DOHH2 (cell line): ENCODE measurements around the gene IRS1.

ENCODE experiments used
- H3F3A ChIP-seq: fragments of 200-600 bp; sonication (generic), shearing (Covaris generic); 2 replicates; pipeline ENCODE4 v1.6.0; 2016; ENCODE audit warnings: antibody characterized with exemption, mild to moderate bottlenecking; ENCODE audit not compliant: control insufficient read depth, insufficient read depth
- H3K27ac ChIP-seq: fragments of 200-600 bp; sonication (generic); 2 replicates; pipeline ENCODE4 v1.5.1; 2014; ENCODE audit warnings: low read depth, mild to moderate bottlenecking, low read length, moderate library complexity
- H3K27me3 ChIP-seq: fragments of 200-600 bp; sonication (generic); 2 replicates; pipeline ENCODE4 v1.6.1; 2014; ENCODE audit warnings: mild to moderate bottlenecking, low read length, mixed read lengths; ENCODE audit not compliant: control insufficient read depth
- H3K36me3 ChIP-seq: fragments of 200-600 bp; sonication (generic); 2 replicates; pipeline ENCODE4 v1.6.1; 2014; ENCODE audit warnings: mild to moderate bottlenecking, low read length, moderate library complexity, mixed read lengths; ENCODE audit not compliant: control insufficient read depth
- H3K4me1 ChIP-seq: fragments of 200-600 bp; sonication (generic); 2 replicates; pipeline ENCODE4 v1.6.1; 2014; ENCODE audit warnings: mild to moderate bottlenecking, low read length, mixed read lengths; ENCODE audit not compliant: control insufficient read depth
- H3K4me2 ChIP-seq: fragments of 200-600 bp; sonication (generic); 2 replicates; pipeline ENCODE4 v1.6.0; 2014; ENCODE audit warnings: mild to moderate bottlenecking, low read length, moderate library complexity
- H3K4me3 ChIP-seq: fragments of 200-600 bp; sonication (generic); 2 replicates; pipeline ENCODE4 v1.5.1; 2014; ENCODE audit warnings: mild to moderate bottlenecking, low read length, mixed read lengths
- H3K79me2 ChIP-seq: fragments of 200-600 bp; sonication (generic); 2 replicates; pipeline ENCODE4 v1.6.1; 2014; ENCODE audit warnings: mild to moderate bottlenecking, low read length, mixed read lengths; ENCODE audit not compliant: control insufficient read depth
- H3K9me2 ChIP-seq: fragments of 200-600 bp; sonication (generic); replicated peaks from 2 replicates; pipeline ENCODE4 v1.6.1; 2014; ENCODE audit warnings: mild to moderate bottlenecking, low read length, mixed read lengths; ENCODE audit not compliant: control insufficient read depth
- H3K9me3 ChIP-seq: fragments of 200-600 bp; sonication (generic); 2 replicates; pipeline ENCODE4 v1.6.1; 2014; ENCODE audit warnings: antibody characterized with exemption, low read length, mixed read lengths; ENCODE audit not compliant: control insufficient read depth, insufficient read depth
- H4K20me1 ChIP-seq: fragments of 200-600 bp; sonication (generic); 2 replicates; pipeline ENCODE4 v1.6.0; 2014; ENCODE audit warnings: low read depth, mild to moderate bottlenecking, antibody characterized with exemption, low read length, moderate library complexity; ENCODE audit not compliant: control insufficient read depth, insufficient read depth
- EZH2phosphoT487 ChIP-seq: fragments of 200-600 bp; sonication (generic); IDR thresholded peaks from 2 replicates; pipeline ENCODE4 v1.6.1; 2017; ENCODE audit warnings: borderline replicate concordance, mild to moderate bottlenecking, antibody characterized with exemption, low read length, moderate library complexity, mixed read lengths
- TF ChIP-seq, protein P1 (sequence below): fragments of 200-600 bp; sonication (generic); IDR thresholded peaks from one replicate; pipeline ENCODE4 v1.5.1; 2014; ENCODE audit warnings: antibody characterized with exemption, mild to moderate bottlenecking, low read depth, low read length; ENCODE audit not compliant: poor library complexity, severe bottlenecking

The IRS1 gene

GRCh38 chr2:226736382-226736781, 63.2 kb downstream of the IRS1 start:
- Histone ChIP-seq H3F3A (no peaks in the 10 kb centered on the region), H3K4me3 (no peak overlapping the region), H3K27ac (no peak overlapping the region), H4K20me1 (no peaks in the 10 kb centered on the region), H3K36me3 (no peaks in the 10 kb centered on the region; the same call in 1 of the 2 replicates), H3K9me3 (no peaks in the 10 kb centered on the region), H3K4me2 (no peak overlapping the region), H3K27me3 (no peaks in the 10 kb centered on the region), H3K9me2 (no peaks in the 10 kb centered on the region), H3K4me1 (no peaks in the 10 kb centered on the region), H3K79me2 (no peaks in the 10 kb centered on the region)
- no peak for TF ChIP-seq EZH2phosphoT487
- TF ChIP-seq, protein P1, sequence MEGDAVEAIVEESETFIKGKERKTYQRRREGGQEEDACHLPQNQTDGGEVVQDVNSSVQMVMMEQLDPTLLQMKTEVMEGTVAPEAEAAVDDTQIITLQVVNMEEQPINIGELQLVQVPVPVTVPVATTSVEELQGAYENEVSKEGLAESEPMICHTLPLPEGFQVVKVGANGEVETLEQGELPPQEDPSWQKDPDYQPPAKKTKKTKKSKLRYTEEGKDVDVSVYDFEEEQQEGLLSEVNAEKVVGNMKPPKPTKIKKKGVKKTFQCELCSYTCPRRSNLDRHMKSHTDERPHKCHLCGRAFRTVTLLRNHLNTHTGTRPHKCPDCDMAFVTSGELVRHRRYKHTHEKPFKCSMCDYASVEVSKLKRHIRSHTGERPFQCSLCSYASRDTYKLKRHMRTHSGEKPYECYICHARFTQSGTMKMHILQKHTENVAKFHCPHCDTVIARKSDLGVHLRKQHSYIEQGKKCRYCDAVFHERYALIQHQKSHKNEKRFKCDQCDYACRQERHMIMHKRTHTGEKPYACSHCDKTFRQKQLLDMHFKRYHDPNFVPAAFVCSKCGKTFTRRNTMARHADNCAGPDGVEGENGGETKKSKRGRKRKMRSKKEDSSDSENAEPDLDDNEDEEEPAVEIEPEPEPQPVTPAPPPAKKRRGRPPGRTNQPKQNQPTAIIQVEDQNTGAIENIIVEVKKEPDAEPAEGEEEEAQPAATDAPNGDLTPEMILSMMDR: no peak

- Histone ChIP-seq H3K4me2 (no peak overlapping the region), H3K27me3 (no peaks in the 10 kb centered on the region), H3K4me3 (no peak overlapping the region), H3K9me2 (no peaks in the 10 kb centered on the region), H3K9me3 (no peaks in the 10 kb centered on the region), H3F3A (no peaks in the 10 kb centered on the region), H4K20me1 (no peaks in the 10 kb centered on the region), H3K4me1 (no peaks in the 10 kb centered on the region), H3K79me2 (no peaks in the 10 kb centered on the region), H3K36me3 (no peaks in the 10 kb centered on the region; the same call in 1 of the 2 replicates), H3K27ac (no peak overlapping the region)
- TF ChIP-seq, protein P1: no peak
- TF ChIP-seq EZH2phosphoT487: no peak
These were observed 65.6 kb downstream of the IRS1 start for GRCh38 chr2:226733927-226734564.

DNA sequence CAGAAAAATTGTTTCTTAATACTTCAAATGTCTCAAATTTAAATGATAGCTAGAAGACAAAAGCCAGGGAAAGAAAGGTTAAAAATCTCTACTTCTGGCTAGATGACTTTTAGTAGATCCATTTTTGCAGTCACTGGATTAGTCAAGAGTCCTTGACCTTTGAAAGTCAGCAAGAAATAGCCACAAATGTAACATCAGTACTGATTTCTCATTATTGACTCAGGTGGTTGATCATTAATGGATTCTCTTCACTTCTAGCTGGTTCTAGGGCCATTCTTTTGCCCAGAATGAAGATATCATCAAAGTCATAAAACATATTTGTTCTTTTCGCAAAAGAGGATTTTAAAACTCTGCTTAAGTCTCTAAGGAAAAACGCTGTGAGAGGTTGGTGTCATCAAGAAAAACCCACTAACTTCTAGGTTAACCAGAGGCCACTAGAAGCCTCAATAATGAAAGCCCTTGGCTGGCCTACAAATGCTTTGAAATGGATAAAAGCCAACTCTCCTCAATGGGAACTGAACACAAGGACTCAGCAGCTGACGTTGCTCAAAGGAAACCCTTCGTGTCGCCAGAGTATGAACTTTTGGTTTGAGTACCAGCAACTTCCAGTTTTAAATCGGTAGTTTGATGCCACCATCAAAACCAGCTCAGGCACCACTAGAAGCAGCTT, 66.3 kb downstream of the IRS1 start:
- H4K20me1 ChIP-seq: no peaks in the 10 kb centered on the region
- no peaks in the 10 kb centered on the region for H3K9me2 ChIP-seq
- H3K4me3 ChIP-seq: no peak overlapping the region
- H3K27ac ChIP-seq: no peak overlapping the region
- H3K79me2 ChIP-seq: no peaks in the 10 kb centered on the region
- H3K36me3 ChIP-seq: no peaks in the 10 kb centered on the region; the same call in 1 of the 2 replicates
- H3K27me3 ChIP-seq: no peaks in the 10 kb centered on the region
- H3K4me1 ChIP-seq: no peaks in the 10 kb centered on the region
- no peaks in the 10 kb centered on the region for H3F3A ChIP-seq
- H3K9me3 ChIP-seq: no peaks in the 10 kb centered on the region
- H3K4me2 ChIP-seq: no peak overlapping the region
- TF ChIP-seq, protein P1: no peak
- no peak for TF ChIP-seq EZH2phosphoT487
